Esophagus (tissue), 2 donors: ENCODE data around the gene RYR1. TPM values are rescaled to one million over a fixed set of nuclear protein-coding genes. Genes with fewer than 3 reads are reported as not detected.

Experiments
- H3K27ac ChIP-seq, 2 donors: one replicate each; pipeline ENCODE4 v1.5.1; 2013; ENCODE audit warnings: low read depth in 2 of 2, mild to moderate bottlenecking in 2 of 2, inconsistent platforms in 1 of 2, low read length in 1 of 2, moderate library complexity in 1 of 2
- H3K27me3 ChIP-seq, 2 donors: one replicate each; pipeline ENCODE4 v1.6.1; 2013; ENCODE audit warnings: low read length in 2 of 2, control low read depth in 1 of 2, mild to moderate bottlenecking in 1 of 2; ENCODE audit not compliant: insufficient read depth in 2 of 2, control insufficient read depth in 1 of 2
- H3K36me3 ChIP-seq, 2 donors: one replicate each; pipeline ENCODE4 v1.6.1; 2013; ENCODE audit warnings: low read length in 1 of 2; ENCODE audit not compliant: control insufficient read depth in 2 of 2, insufficient read depth in 2 of 2
- H3K4me1 ChIP-seq, 2 donors: one replicate each; pipeline ENCODE4 v1.6.1; 2013; ENCODE audit warnings: low read length in 1 of 2; ENCODE audit not compliant: control insufficient read depth in 2 of 2, insufficient read depth in 2 of 2
- H3K4me3 ChIP-seq, 2 donors: one replicate each; pipeline ENCODE4 v1.5.1; 2013; ENCODE audit warnings: low read length in 2 of 2, mild to moderate bottlenecking in 2 of 2, low read depth in 1 of 2, moderate library complexity in 1 of 2
- H3K9me3 ChIP-seq, 2 donors: one replicate each; pipeline ENCODE4 v1.6.1; 2013; ENCODE audit warnings: mild to moderate bottlenecking in 2 of 2, low read depth in 1 of 2, low read length in 1 of 2, moderate library complexity in 1 of 2; ENCODE audit not compliant: control insufficient read depth in 2 of 2, insufficient read depth in 1 of 2
- WGBS, 2 donors: extraction: QIAGEN DNeasy Blood & Tissue Kit; methylation state at CpG; one replicate each; pipeline ENCODE4 v1.1.7; 2013; 5-methylcytosine and 5-hydroxymethylcytosine counted together
- polyA plus RNA-seq, 2 donors: library from polyadenylated mRNA; stranded (reverse); fragments of 200-250 nt; gene quantifications; one replicate each; pipeline ENCODE4 v1.2.3, GENCODE V29; 2013
- donor health status: healthy with polysubstance abuse.
- donor health status: Bipolar disorder and iron deficiency.

RYR1 gene
- polyA plus RNA-seq, 2 donors: 8.0 to 8.7 TPM

DNA sequence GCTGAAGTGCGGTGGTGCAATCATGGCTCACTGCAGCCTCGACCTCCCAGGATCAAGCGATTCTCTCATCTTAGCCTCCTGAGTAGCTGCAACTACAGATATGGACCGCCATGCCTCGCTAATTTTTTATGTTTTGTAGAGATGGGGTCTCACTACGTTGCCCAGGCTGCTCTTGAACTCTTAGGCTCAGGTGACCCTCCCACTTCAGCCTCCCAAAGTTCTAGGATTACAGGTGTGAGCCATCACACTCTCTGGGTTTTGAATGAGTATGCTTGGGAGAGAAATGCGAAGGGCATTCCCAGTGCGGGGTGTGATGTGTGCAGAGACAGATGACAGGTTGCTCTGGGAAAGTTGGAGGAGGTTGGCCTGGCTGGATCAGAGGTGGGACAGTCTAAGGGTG, 49.0 kb downstream of the RYR1 start:
- H3K4me1 ChIP-seq: no peaks in the 10 kb centered on the region
- WGBS, 2 donors: 76 to 90% methylated on average over 8 of the region's 8 CpGs
- no peaks in the 10 kb centered on the region for H3K9me3 ChIP-seq
- H3K36me3 ChIP-seq: no peaks in the 10 kb centered on the region
- H3K27ac ChIP-seq: no peak overlapping the region
- no peak overlapping the region for H3K4me3 ChIP-seq
- H3K27me3 ChIP-seq: no peaks in the 10 kb centered on the region

DNA sequence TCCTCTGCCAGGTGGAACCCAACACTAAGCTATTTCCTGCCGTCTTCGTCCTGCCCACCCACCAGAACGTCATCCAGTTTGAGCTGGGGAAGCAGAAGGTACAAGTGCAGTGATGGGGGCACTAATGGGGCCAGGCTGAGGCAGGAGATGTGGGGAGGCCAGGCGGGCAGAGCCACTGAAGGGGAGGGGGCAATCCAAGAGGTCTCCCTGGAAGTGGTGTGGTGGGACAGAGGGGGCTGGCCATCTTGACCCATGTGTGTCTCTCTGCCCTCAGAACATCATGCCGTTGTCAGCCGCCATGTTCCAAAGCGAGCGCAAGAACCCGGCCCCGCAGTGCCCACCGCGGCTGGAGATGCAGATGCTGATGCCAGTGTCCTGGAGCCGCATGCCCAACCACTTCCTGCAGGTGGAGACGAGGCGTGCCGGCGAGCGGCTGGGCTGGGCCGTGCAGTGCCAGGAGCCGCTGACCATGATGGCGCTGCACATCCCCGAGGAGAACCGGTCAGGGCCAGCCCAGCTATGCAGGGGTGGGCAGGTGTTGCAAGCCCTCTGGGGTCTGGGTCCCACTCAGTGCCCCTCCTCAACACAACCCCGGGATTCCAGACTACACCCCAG, 49.6 kb downstream of the RYR1 start:
- no peaks in the 10 kb centered on the region for H3K4me1 ChIP-seq
- H3K27me3 ChIP-seq: no peaks in the 10 kb centered on the region
- WGBS, 2 donors: 86% methylated on average over 24 of the region's 24 CpGs
- H3K4me3 ChIP-seq: no peak overlapping the region
- H3K9me3 ChIP-seq: no peaks in the 10 kb centered on the region
- H3K36me3 ChIP-seq: no peaks in the 10 kb centered on the region
- no peak overlapping the region for H3K27ac ChIP-seq

GRCh38 chr19:38484747-38485146, 51.3 kb downstream of the RYR1 start:
- 69 to 78% methylated on average over 2 of the region's 2 CpGs for WGBS, 2 donors
- no peaks in the 10 kb centered on the region for H3K4me1 ChIP-seq
- H3K9me3 ChIP-seq: no peaks in the 10 kb centered on the region
- no peak overlapping the region for H3K4me3 ChIP-seq
- H3K27me3 ChIP-seq: no peaks in the 10 kb centered on the region
- H3K36me3 ChIP-seq: no peaks in the 10 kb centered on the region
- no peak overlapping the region for H3K27ac ChIP-seq

DNA sequence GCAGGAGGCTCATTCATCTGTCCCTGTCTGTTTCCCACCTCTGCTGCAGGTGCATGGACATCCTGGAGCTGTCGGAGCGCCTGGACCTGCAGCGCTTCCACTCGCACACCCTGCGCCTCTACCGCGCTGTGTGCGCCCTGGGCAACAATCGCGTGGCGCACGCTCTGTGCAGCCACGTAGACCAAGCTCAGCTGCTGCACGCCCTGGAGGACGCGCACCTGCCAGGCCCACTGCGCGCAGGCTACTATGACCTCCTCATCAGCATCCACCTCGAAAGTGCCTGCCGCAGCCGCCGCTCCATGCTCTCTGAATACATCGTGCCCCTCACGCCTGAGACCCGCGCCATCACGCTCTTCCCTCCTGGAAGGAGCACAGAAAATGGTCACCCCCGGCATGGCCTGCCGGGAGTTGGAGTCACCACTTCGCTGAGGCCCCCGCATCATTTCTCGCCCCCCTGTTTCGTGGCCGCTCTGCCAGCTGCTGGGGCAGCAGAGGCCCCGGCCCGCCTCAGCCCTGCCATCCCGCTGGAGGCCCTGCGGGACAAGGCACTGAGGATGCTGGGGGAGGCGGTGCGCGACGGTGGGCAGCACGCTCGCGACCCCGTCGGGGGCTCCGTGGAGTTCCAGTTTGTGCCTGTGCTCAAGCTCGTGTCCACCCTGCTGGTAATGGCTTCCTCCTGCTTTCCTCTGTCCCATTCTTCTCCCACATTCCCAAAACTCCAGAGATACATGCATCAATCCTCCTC, 52.2 kb downstream of the RYR1 start:
- no peak overlapping the region for H3K27ac ChIP-seq
- no peaks in the 10 kb centered on the region for H3K36me3 ChIP-seq
- WGBS, 2 donors: 93 to 95% methylated on average over 48 to 49 of the region's 49 CpGs
- no peak overlapping the region for H3K4me3 ChIP-seq
- no peaks in the 10 kb centered on the region for H3K4me1 ChIP-seq
- no peaks in the 10 kb centered on the region for H3K27me3 ChIP-seq
- H3K9me3 ChIP-seq: peaks cover 0 to 2% of the 10 kb centered on the region in 2 donors

GRCh38 chr19:38486731-38487336, 53.3 kb downstream of the RYR1 start:
- no peaks in the 10 kb centered on the region for H3K36me3 ChIP-seq
- no peaks in the 10 kb centered on the region for H3K4me1 ChIP-seq
- no peak overlapping the region for H3K27ac ChIP-seq
- no peak overlapping the region for H3K4me3 ChIP-seq
- no peaks in the 10 kb centered on the region for H3K27me3 ChIP-seq
- peaks cover 0 to 5% of the 10 kb centered on the region in 2 donors for H3K9me3 ChIP-seq
- WGBS, 2 donors: 89 to 91% methylated on average over 6 of the region's 6 CpGs

DNA sequence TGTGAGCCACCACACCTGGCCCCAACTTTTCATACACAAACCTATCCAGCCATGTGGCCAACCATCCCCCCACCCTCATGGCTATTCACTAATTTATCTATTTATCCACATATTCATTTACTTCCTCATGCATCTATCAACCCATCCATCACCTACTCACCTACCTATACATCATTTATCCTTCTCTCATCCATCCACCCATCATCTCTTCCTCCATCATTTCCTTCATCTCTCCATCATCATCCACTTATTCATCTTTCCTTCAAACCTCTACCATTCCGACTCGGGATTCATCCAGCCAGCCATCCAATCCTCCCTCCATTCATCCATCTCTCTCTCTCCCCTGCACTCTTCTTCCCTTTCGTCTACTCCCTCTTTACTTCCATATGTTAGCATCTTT, 54.6 kb downstream of the RYR1 start:
- WGBS, 2 donors: 87 to 89% methylated on average over 3 of the region's 3 CpGs
- no peaks in the 10 kb centered on the region for H3K36me3 ChIP-seq
- no peaks in the 10 kb centered on the region for H3K27me3 ChIP-seq
- no peaks in the 10 kb centered on the region for H3K4me1 ChIP-seq
- H3K4me3 ChIP-seq: no peak overlapping the region
- peaks cover 0 to 5% of the 10 kb centered on the region in 2 donors for H3K9me3 ChIP-seq
- no peak overlapping the region for H3K27ac ChIP-seq

DNA sequence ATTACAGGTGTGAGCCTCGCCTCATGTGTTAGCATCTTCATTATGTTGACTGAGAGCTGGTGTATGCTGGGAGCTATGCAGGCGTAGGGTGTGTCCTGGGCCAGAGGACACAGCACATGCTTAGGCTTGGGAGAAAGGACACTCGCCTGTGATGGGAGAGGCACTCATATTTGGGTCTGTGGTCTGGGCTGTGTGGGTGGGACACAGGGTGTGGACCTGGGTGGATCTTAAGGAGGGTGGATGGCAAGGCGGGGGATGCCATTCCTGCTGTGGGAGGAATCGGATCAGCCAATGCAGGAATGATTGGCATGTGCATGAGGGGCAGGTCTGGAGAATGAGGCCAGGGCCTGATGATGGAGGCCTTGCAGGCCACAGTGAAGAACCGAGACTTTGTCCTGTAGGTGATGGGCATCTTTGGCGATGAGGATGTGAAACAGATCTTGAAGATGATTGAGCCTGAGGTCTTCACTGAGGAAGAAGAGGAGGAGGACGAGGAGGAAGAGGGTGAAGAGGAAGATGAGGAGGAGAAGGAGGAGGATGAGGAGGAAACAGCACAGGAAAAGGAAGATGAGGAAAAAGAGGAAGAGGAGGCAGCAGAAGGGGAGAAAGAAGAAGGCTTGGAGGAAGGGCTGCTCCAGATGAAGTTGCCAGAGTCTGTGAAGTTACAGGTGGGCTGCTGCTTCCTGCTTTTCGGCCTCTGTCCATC, 55.4 kb downstream of the RYR1 start:
- no peaks in the 10 kb centered on the region for H3K36me3 ChIP-seq
- no peak overlapping the region for H3K4me3 ChIP-seq
- peaks cover 0 to 5% of the 10 kb centered on the region in 2 donors for H3K9me3 ChIP-seq
- H3K4me1 ChIP-seq: no peaks in the 10 kb centered on the region
- 81% methylated on average over 9 of the region's 9 CpGs for WGBS, 2 donors
- no peak overlapping the region for H3K27ac ChIP-seq
- H3K27me3 ChIP-seq: no peaks in the 10 kb centered on the region

- no peak overlapping the region for H3K4me3 ChIP-seq
- WGBS, 2 donors: 89 to 94% methylated on average over 2 of the region's 2 CpGs
- no peak overlapping the region for H3K27ac ChIP-seq
- H3K27me3 ChIP-seq: no peaks in the 10 kb centered on the region
- no peaks in the 10 kb centered on the region for H3K4me1 ChIP-seq
- peaks cover 0 to 5% of the 10 kb centered on the region in 2 donors for H3K9me3 ChIP-seq
- no peaks in the 10 kb centered on the region for H3K36me3 ChIP-seq
Observed at GRCh38 chr19:38490861-38491260, 57.4 kb downstream of the RYR1 start.

- Histone ChIP-seq H3K4me3 (no peak overlapping the region), H3K4me1 (no peaks in the 10 kb centered on the region), H3K36me3 (no peaks in the 10 kb centered on the region), H3K27ac (no peak overlapping the region), H3K27me3 (no peaks in the 10 kb centered on the region), H3K9me3 (peaks cover 0 to 5% of the 10 kb centered on the region in 2 donors)
- WGBS, 2 donors: 71 to 72% methylated on average over 7 to 8 of the region's 9 CpGs
Observed at GRCh38 chr19:38492181-38492813, 58.8 kb downstream of the RYR1 start.
